Measurements from ENCODE around the gene SUCLG2.

The SUCLG2 gene

GRCh38 chr3:67327582-67327981, 326.8 kb downstream of the SUCLG2 start:
- ATAC-seq = no peak
- TF ChIP-seq TOX (CRISPR knock-in tag; IDR thresholded peaks at IDR 0.05; ENCODE audit: borderline replicate concordance) = no peak
- no peak for TF ChIP-seq CSDC2 (CRISPR knock-in tag; IDR thresholded peaks at IDR 0.05)
- TF ChIP-seq ISL1 (CRISPR knock-in tag; IDR thresholded peaks at IDR 0.05) = no peak
- no peak for TF ChIP-seq ARNTL (CRISPR knock-in tag; IDR thresholded peaks at IDR 0.05; ENCODE audit: borderline replicate concordance, low read depth)
- no peak for TF ChIP-seq OSR1 (CRISPR knock-in tag; IDR thresholded peaks at IDR 0.05)
- TF ChIP-seq ESRRG (CRISPR knock-in tag; IDR thresholded peaks at IDR 0.05) = no peak
- TF ChIP-seq, protein P1, sequence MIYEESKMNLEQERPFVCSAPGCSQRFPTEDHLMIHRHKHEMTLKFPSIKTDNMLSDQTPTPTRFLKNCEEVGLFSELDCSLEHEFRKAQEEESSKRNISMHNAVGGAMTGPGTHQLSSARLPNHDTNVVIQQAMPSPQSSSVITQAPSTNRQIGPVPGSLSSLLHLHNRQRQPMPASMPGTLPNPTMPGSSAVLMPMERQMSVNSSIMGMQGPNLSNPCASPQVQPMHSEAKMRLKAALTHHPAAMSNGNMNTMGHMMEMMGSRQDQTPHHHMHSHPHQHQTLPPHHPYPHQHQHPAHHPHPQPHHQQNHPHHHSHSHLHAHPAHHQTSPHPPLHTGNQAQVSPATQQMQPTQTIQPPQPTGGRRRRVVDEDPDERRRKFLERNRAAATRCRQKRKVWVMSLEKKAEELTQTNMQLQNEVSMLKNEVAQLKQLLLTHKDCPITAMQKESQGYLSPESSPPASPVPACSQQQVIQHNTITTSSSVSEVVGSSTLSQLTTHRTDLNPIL (CRISPR knock-in tag; IDR thresholded peaks at IDR 0.05; ENCODE audit: low read depth) = no peak
- TF ChIP-seq CSRNP3 (CRISPR knock-in tag; IDR thresholded peaks at IDR 0.05) = no peak
- no peak for TF ChIP-seq ZNF70 (CRISPR knock-in tag; IDR thresholded peaks at IDR 0.05)
- no peak for TF ChIP-seq TSHZ2 (CRISPR knock-in tag; IDR thresholded peaks at IDR 0.05)
- no peak for TF ChIP-seq SNAI2 (CRISPR knock-in tag; IDR thresholded peaks at IDR 0.05)
- TF ChIP-seq ZNF8 (CRISPR knock-in tag; IDR thresholded peaks at IDR 0.05) = no peak
- no peak for TF ChIP-seq PPARA (CRISPR knock-in tag; IDR thresholded peaks at IDR 0.05; ENCODE audit: borderline replicate concordance)
- TF ChIP-seq RARB (CRISPR knock-in tag; IDR thresholded peaks at IDR 0.05) = no peak
- TF ChIP-seq, protein P2, sequence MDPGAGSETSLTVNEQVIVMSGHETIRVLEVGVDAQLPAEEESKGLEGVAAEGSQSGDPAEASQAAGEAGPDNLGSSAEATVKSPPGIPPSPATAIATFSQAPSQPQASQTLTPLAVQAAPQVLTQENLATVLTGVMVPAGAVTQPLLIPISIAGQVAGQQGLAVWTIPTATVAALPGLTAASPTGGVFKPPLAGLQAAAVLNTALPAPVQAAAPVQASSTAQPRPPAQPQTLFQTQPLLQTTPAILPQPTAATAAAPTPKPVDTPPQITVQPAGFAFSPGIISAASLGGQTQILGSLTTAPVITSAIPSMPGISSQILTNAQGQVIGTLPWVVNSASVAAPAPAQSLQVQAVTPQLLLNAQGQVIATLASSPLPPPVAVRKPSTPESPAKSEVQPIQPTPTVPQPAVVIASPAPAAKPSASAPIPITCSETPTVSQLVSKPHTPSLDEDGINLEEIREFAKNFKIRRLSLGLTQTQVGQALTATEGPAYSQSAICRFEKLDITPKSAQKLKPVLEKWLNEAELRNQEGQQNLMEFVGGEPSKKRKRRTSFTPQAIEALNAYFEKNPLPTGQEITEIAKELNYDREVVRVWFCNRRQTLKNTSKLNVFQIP (CRISPR knock-in tag; IDR thresholded peaks at IDR 0.05; ENCODE audit: borderline replicate concordance, low read depth) = no peak
- TF ChIP-seq ZFP30 (CRISPR knock-in tag; IDR thresholded peaks at IDR 0.05) = no peak
- no peak for TF ChIP-seq GLIS3 (CRISPR knock-in tag; IDR thresholded peaks at IDR 0.05)
- TF ChIP-seq ZNF565 (CRISPR knock-in tag; conservative IDR thresholded peaks at IDR 0.05; ENCODE audit: low read depth) = no peak
- TF ChIP-seq, protein P3, sequence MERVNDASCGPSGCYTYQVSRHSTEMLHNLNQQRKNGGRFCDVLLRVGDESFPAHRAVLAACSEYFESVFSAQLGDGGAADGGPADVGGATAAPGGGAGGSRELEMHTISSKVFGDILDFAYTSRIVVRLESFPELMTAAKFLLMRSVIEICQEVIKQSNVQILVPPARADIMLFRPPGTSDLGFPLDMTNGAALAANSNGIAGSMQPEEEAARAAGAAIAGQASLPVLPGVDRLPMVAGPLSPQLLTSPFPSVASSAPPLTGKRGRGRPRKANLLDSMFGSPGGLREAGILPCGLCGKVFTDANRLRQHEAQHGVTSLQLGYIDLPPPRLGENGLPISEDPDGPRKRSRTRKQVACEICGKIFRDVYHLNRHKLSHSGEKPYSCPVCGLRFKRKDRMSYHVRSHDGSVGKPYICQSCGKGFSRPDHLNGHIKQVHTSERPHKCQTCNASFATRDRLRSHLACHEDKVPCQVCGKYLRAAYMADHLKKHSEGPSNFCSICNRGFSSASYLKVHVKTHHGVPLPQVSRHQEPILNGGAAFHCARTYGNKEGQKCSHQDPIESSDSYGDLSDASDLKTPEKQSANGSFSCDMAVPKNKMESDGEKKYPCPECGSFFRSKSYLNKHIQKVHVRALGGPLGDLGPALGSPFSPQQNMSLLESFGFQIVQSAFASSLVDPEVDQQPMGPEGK (CRISPR knock-in tag; IDR thresholded peaks at IDR 0.05; ENCODE audit: borderline replicate concordance) = no peak

- ATAC-seq = no peak
- no peak for TF ChIP-seq ZFP3 (CRISPR knock-in tag; IDR thresholded peaks at IDR 0.05)
- no peak for TF ChIP-seq CSDC2 (CRISPR knock-in tag; IDR thresholded peaks at IDR 0.05)
- TF ChIP-seq TCF4 (CRISPR knock-in tag; IDR thresholded peaks at IDR 0.05; ENCODE audit: borderline replicate concordance) = no peak
- no peak for TF ChIP-seq BACH2 (CRISPR knock-in tag; IDR thresholded peaks at IDR 0.05; ENCODE audit: borderline replicate concordance)
- no peak for TF ChIP-seq RARB (CRISPR knock-in tag; IDR thresholded peaks at IDR 0.05)
- TF ChIP-seq, protein P1 (CRISPR knock-in tag; IDR thresholded peaks at IDR 0.05; ENCODE audit: low read depth) = no peak
- TF ChIP-seq, protein P2 (CRISPR knock-in tag; IDR thresholded peaks at IDR 0.05; ENCODE audit: borderline replicate concordance, low read depth) = no peak
- no peak for TF ChIP-seq TSHZ2 (CRISPR knock-in tag; IDR thresholded peaks at IDR 0.05)
Measured at GRCh38 chr3:67325231-67325630, 329.2 kb downstream of the SUCLG2 start.

Measured in SK-N-SH treated with all-trans-retinoic acid at 6 μM for 48 hours (cell line).